ENCODE results near the gene HOXC12. TPM values are rescaled to one million over a fixed set of nuclear protein-coding genes. Genes with fewer than 3 reads are reported as not detected.
A peak's percentile ranks its signal among the peaks of the same experiment; 100 is the strongest.

The HOXC12 gene
- total and polyA plus RNA-seq, 4 donors: not detected

DNA sequence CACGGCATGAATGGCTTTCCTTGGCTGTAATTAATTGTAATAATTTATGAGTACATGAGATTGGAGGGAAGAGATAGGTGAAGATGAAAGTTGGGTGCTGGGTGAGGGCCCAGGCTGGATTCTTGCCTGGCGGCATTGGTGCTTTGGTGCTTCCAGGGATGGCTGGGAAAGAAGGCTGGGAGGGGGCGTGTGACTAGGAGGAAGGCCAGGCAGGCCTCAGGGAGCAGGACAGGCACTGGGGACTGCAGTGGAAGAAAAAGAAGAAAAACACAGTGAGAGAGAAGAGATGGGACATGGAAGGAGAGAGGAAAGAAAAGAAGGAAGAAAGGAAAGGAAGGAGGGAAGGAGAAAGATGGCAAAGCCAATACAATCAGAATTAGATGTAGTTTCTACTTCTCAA lies 48.9 kb downstream of the HOXC12 start:
- ATAC-seq (ENCODE audit: insufficient read depth, low FRiP score): no peak
- no peak overlapping the region for H3K4me3 ChIP-seq
- H3K4me1 ChIP-seq (ENCODE audit: control insufficient read depth in 5 of 5, insufficient read depth in 5 of 5, low read length in 5 of 5): peaks cover 0 to 24% (median 3%) of the 10 kb centered on the region in 5 donors
- WGBS, 2 donors: 47 to 48% methylated on average over 3 of the region's 3 CpGs
- peaks cover 0 to 3% (median 0%) of the 10 kb centered on the region in 4 donors for H3K9me3 ChIP-seq (ENCODE audit: control insufficient read depth in 4 of 4, insufficient read depth in 3 of 4, low read length in 3 of 4)
- no peaks in the 10 kb centered on the region for H3K36me3 ChIP-seq (ENCODE audit: control insufficient read depth in 4 of 4, insufficient read depth in 4 of 4, low read length in 4 of 4)
- no peak overlapping the region for H3K27ac ChIP-seq (ENCODE audit: low read depth in 1 of 2, low read length in 1 of 2)
- DNase-seq: no peak
- no peak for TF ChIP-seq CTCF (IDR thresholded peaks at IDR 0.05; ENCODE audit: control extremely low read depth, extremely low read depth)
- peaks cover 5 to 96% (median 81%) of the 10 kb centered on the region in 3 donors for H3K27me3 ChIP-seq (ENCODE audit: control insufficient read depth in 3 of 3, insufficient read depth in 3 of 3, low read length in 2 of 3)
- no peak overlapping the region for H3K9ac ChIP-seq (ENCODE audit: insufficient read depth in 1 of 2, low read length in 2 of 2)

- H3K36me3 ChIP-seq (ENCODE audit: control insufficient read depth in 4 of 4, insufficient read depth in 4 of 4, low read length in 4 of 4): no peaks in the 10 kb centered on the region
- WGBS, 2 donors: 25 to 26% methylated on average over 20 of the region's 20 CpGs
- no peak overlapping the region for H3K4me3 ChIP-seq
- TF ChIP-seq CTCF (IDR thresholded peaks at IDR 0.05; ENCODE audit: control extremely low read depth, extremely low read depth): no peak
- no peak for ATAC-seq (ENCODE audit: insufficient read depth, low FRiP score)
- H3K4me1 ChIP-seq (ENCODE audit: control insufficient read depth in 5 of 5, insufficient read depth in 5 of 5, low read length in 5 of 5): peaks cover 0 to 26% (median 3%) of the 10 kb centered on the region in 5 donors
- peaks cover 0 to 3% (median 0%) of the 10 kb centered on the region in 4 donors for H3K9me3 ChIP-seq (ENCODE audit: control insufficient read depth in 4 of 4, insufficient read depth in 3 of 4, low read length in 3 of 4)
- H3K27ac ChIP-seq (ENCODE audit: low read depth in 1 of 2, low read length in 1 of 2): no peak overlapping the region
- DNase-seq: no peak
- no peak overlapping the region for H3K9ac ChIP-seq (ENCODE audit: insufficient read depth in 1 of 2, low read length in 2 of 2)
- H3K27me3 ChIP-seq (ENCODE audit: control insufficient read depth in 3 of 3, insufficient read depth in 3 of 3, low read length in 2 of 3): peaks cover 5 to 95% (median 77%) of the 10 kb centered on the region in 3 donors
Observed at GRCh38 chr12:54004063-54004840, 49.5 kb downstream of the HOXC12 start.

GRCh38 chr12:54004841-54005530 lies 50.3 kb downstream of the HOXC12 start:
- Histone ChIP-seq H3K9me3 (ENCODE audit: control insufficient read depth in 4 of 4, insufficient read depth in 3 of 4, low read length in 3 of 4) (peaks cover 0 to 3% (median 0%) of the 10 kb centered on the region in 4 donors), H3K27me3 (ENCODE audit: control insufficient read depth in 3 of 3, insufficient read depth in 3 of 3, low read length in 2 of 3) (peaks cover 9 to 95% (median 77%) of the 10 kb centered on the region in 3 donors), H3K27ac (ENCODE audit: low read depth in 1 of 2, low read length in 1 of 2) (no peak overlapping the region), H3K4me3 (no peak overlapping the region), H3K36me3 (ENCODE audit: control insufficient read depth in 4 of 4, insufficient read depth in 4 of 4, low read length in 4 of 4) (no peaks in the 10 kb centered on the region), H3K9ac (ENCODE audit: insufficient read depth in 1 of 2, low read length in 2 of 2) (no peak overlapping the region), H3K4me1 (ENCODE audit: control insufficient read depth in 5 of 5, insufficient read depth in 5 of 5, low read length in 5 of 5) (peaks cover 0 to 27% (median 3%) of the 10 kb centered on the region in 5 donors)
- 16 to 18% methylated on average over 31 of the region's 31 CpGs for WGBS, 2 donors
- ATAC-seq (ENCODE audit: insufficient read depth, low FRiP score): no peak
- no peak for TF ChIP-seq CTCF (IDR thresholded peaks at IDR 0.05; ENCODE audit: control extremely low read depth, extremely low read depth)
- DNase-seq: peak in 1 of 3 donors; percentile 37
